GM18520 (cell line): ENCODE measurements around the gene UBE2N.

Experiments used
- ATAC-seq: cut with Tn5 transposase; IDR thresholded peaks from one replicate; pipeline ENCODE4 v1.9.1; 2021; ENCODE audit not compliant: unreplicated experiment

Gene UBE2N

GRCh38 chr12:93361151-93361919, 80.4 kb downstream of the UBE2N start:
- ATAC-seq: no peak

- no peak for ATAC-seq
These were observed 81.1 kb downstream of the UBE2N start for GRCh38 chr12:93360688-93361087.

- no peak for ATAC-seq
These were observed 82.9 kb downstream of the UBE2N start for GRCh38 chr12:93358821-93359220.

- no peak for ATAC-seq
These were observed 83.7 kb downstream of the UBE2N start for GRCh38 chr12:93358058-93358457.

GRCh38 chr12:93356214-93356613, 85.5 kb downstream of the UBE2N start:
- no peak for ATAC-seq
